OCI-LY1 (cell line): ENCODE measurements around the gene TXNRD1.

Source experiments
- H2AFZ ChIP-seq: fragments of 200-600 bp; sonication (generic), shearing (Covaris generic); 2 replicates; pipeline ENCODE4 v1.6.0; 2014; ENCODE audit warnings: antibody characterized with exemption, mild to moderate bottlenecking, low read length
- H3F3A ChIP-seq: fragments of 200-600 bp; sonication (generic), shearing (Covaris generic); 2 replicates; pipeline ENCODE4 v1.6.0; 2014; ENCODE audit warnings: mild to moderate bottlenecking, antibody characterized with exemption, low read length, moderate library complexity; ENCODE audit not compliant: insufficient read depth
- H3K27ac ChIP-seq: fragments of 200-600 bp; sonication (generic); 2 replicates; pipeline ENCODE4 v1.5.1; 2014; ENCODE audit warnings: low read length, mixed run types, mild to moderate bottlenecking, low read depth; ENCODE audit not compliant: poor library complexity, severe bottlenecking
- H3K27me3 ChIP-seq: fragments of 200-600 bp; sonication (generic); 2 replicates; pipeline ENCODE4 v1.6.0; 2014; ENCODE audit warnings: antibody characterized with exemption, mild to moderate bottlenecking, low read length, moderate library complexity; ENCODE audit not compliant: insufficient read depth
- H3K36me3 ChIP-seq: fragments of 200-600 bp; sonication (generic); 2 replicates; pipeline ENCODE4 v1.6.1; 2014; ENCODE audit warnings: mild to moderate bottlenecking, antibody characterized with exemption, low read length, moderate library complexity, mixed read lengths; ENCODE audit not compliant: insufficient read depth
- H3K4me1 ChIP-seq: fragments of 200-600 bp; sonication (generic); 2 replicates; pipeline ENCODE4 v1.5.1; 2014; ENCODE audit warnings: mild to moderate bottlenecking, low read length, moderate library complexity; ENCODE audit not compliant: insufficient read depth, severe bottlenecking
- H3K4me2 ChIP-seq: fragments of 200-600 bp; sonication (generic), shearing (Covaris generic); 2 replicates; pipeline ENCODE4 v1.6.1; 2014; ENCODE audit warnings: low read length
- H3K4me3 ChIP-seq: fragments of 200-600 bp; sonication (generic); 2 replicates; pipeline ENCODE4 v1.5.1; 2014; ENCODE audit warnings: low read length, low read depth, mild to moderate bottlenecking, mixed read lengths; ENCODE audit not compliant: poor library complexity, severe bottlenecking
- H3K79me2 ChIP-seq: fragments of 200-600 bp; shearing (Covaris generic); 2 replicates; pipeline ENCODE4 v1.6.1; 2016; ENCODE audit warnings: mixed run types, low read length, mixed read lengths; ENCODE audit not compliant: insufficient read depth
- H3K9ac ChIP-seq: fragments of 200-600 bp; sonication (generic), shearing (Covaris generic); 2 replicates; pipeline ENCODE4 v1.6.1; 2014; ENCODE audit warnings: mild to moderate bottlenecking, low read length, mixed read lengths
- H3K9me2 ChIP-seq: fragments of 200-600 bp; sonication (generic), shearing (Covaris generic); 2 replicates; pipeline ENCODE4 v1.6.1; 2014; ENCODE audit warnings: low read depth, mild to moderate bottlenecking, low read length, mixed read lengths
- H3K9me3 ChIP-seq: fragments of 200-600 bp; shearing (Covaris generic); 2 replicates; pipeline ENCODE4 v1.6.1; 2014; ENCODE audit warnings: low read length, mixed read lengths
- H4K20me1 ChIP-seq: fragments of 200-600 bp; sonication (generic), shearing (Covaris generic); 2 replicates; pipeline ENCODE4 v1.6.0; 2016; ENCODE audit warnings: mild to moderate bottlenecking, low read length; ENCODE audit not compliant: insufficient read depth
- EZH2 ChIP-seq: fragments of 200-600 bp; sonication (generic), shearing (Covaris generic); IDR thresholded peaks from 2 replicates; pipeline ENCODE4 v1.8.0; 2017; ENCODE audit warnings: borderline replicate concordance, mixed run types, mild to moderate bottlenecking, antibody characterized with exemption, low read length, moderate library complexity, mixed read lengths
- TF ChIP-seq, protein P1 (sequence below): fragments of 200-600 bp; sonication (generic), shearing (Covaris generic); IDR thresholded peaks from 2 replicates; pipeline ENCODE4 v1.5.1; 2017; ENCODE audit warnings: mild to moderate bottlenecking, antibody characterized with exemption, low read length, moderate library complexity, mixed read lengths

Gene TXNRD1

DNA sequence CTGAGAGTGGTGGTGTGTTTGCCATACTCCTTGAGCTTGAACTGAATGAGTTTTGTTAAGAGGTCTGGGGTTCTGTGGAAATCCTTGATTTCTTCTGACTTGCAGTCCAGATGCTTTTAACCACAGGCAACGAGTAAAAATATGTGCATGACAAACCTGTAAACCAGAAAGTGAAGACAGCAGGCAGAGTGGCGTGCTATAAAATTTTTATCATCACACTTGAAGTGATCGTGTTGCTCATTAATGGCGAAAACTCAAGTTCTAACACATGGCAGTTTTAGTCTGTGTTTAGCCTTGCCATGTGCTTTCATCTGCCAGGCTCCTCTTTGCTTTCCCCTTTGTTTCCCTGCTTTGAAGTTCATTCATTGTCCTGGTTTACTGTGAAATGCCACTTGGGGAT, 28.0 kb downstream of the TXNRD1 start:
- Histone ChIP-seq H3K9me3 (no peaks in the 10 kb centered on the region), H3K4me1 (no peaks in the 10 kb centered on the region), H3F3A (no peaks in the 10 kb centered on the region), H2AFZ (no peak overlapping the region), H4K20me1 (no peaks in the 10 kb centered on the region), H3K4me3 (no peak overlapping the region), H3K4me2 (no peak overlapping the region), H3K27ac (no peak overlapping the region), H3K79me2 (no peaks in the 10 kb centered on the region), H3K9me2 (no peaks in the 10 kb centered on the region), H3K9ac (no peak overlapping the region), H3K27me3 (no peaks in the 10 kb centered on the region), H3K36me3 (no peaks in the 10 kb centered on the region)
- no peak for TF ChIP-seq EZH2
- TF ChIP-seq, protein P1, sequence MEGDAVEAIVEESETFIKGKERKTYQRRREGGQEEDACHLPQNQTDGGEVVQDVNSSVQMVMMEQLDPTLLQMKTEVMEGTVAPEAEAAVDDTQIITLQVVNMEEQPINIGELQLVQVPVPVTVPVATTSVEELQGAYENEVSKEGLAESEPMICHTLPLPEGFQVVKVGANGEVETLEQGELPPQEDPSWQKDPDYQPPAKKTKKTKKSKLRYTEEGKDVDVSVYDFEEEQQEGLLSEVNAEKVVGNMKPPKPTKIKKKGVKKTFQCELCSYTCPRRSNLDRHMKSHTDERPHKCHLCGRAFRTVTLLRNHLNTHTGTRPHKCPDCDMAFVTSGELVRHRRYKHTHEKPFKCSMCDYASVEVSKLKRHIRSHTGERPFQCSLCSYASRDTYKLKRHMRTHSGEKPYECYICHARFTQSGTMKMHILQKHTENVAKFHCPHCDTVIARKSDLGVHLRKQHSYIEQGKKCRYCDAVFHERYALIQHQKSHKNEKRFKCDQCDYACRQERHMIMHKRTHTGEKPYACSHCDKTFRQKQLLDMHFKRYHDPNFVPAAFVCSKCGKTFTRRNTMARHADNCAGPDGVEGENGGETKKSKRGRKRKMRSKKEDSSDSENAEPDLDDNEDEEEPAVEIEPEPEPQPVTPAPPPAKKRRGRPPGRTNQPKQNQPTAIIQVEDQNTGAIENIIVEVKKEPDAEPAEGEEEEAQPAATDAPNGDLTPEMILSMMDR = no peak

DNA sequence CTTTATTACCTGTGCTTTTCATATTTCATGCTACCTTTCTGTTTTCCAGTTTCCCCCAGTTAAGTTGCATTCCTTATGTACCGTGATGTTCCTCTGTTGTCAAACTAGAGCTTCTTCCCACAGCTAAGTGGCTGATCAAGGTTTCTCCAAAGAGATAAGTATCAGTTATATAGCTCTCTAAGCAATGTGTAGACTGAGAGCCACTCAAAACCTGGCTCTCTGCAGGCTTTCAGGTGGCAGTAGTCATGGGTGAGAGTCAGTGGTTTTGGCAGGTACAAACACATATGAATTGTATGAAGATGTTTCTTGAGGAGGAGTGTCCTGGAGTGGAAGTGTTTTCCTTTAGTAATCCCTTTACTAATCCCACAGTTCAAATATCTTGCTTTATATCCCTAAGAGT, 28.4 kb downstream of the TXNRD1 start:
- Histone ChIP-seq H4K20me1 (no peaks in the 10 kb centered on the region), H3K27ac (no peak overlapping the region), H3K36me3 (no peaks in the 10 kb centered on the region), H3K9me2 (no peaks in the 10 kb centered on the region), H2AFZ (no peak overlapping the region), H3K79me2 (no peaks in the 10 kb centered on the region), H3K9me3 (no peaks in the 10 kb centered on the region), H3K4me1 (no peaks in the 10 kb centered on the region), H3K9ac (no peak overlapping the region), H3K4me3 (no peak overlapping the region), H3K4me2 (no peak overlapping the region), H3K27me3 (no peaks in the 10 kb centered on the region), H3F3A (no peaks in the 10 kb centered on the region)
- TF ChIP-seq EZH2 = no peak
- TF ChIP-seq, protein P1 = no peak

- Histone ChIP-seq H3K4me3 (no peak overlapping the region), H3F3A (no peaks in the 10 kb centered on the region), H3K79me2 (no peaks in the 10 kb centered on the region), H3K4me2 (no peak overlapping the region), H3K27ac (no peak overlapping the region), H3K9me3 (no peaks in the 10 kb centered on the region), H2AFZ (no peak overlapping the region), H3K9ac (no peak overlapping the region), H3K36me3 (no peaks in the 10 kb centered on the region), H4K20me1 (no peaks in the 10 kb centered on the region), H3K27me3 (no peaks in the 10 kb centered on the region), H3K9me2 (no peaks in the 10 kb centered on the region), H3K4me1 (no peaks in the 10 kb centered on the region)
- TF ChIP-seq, protein P1 = no peak
- TF ChIP-seq EZH2 = no peak
Measured at GRCh38 chr12:104247698-104248097, 32.1 kb downstream of the TXNRD1 start.
